GM12878 (cell line): ENCODE measurements around the gene LRWD1. TPM values are rescaled to one million over a fixed set of nuclear protein-coding genes. Genes with fewer than 3 reads are reported as not detected.

Experiments used
- CBFB ChIP-seq: IDR thresholded peaks from 2 replicates; pipeline ENCODE4 v1.6.1; 2016; ENCODE audit warnings: antibody characterized with exemption, low read depth
- CBX5 ChIP-seq: sonication (generic); IDR thresholded peaks from 2 replicates; pipeline ENCODE4 v1.6.1; 2016; ENCODE audit warnings: low read depth, moderate library complexity, mild to moderate bottlenecking, inconsistent platforms
- CREM ChIP-seq: IDR thresholded peaks from 2 replicates; pipeline ENCODE4 v1.6.1; 2014; ENCODE audit warnings: antibody characterized with exemption, low read depth
- FOXK2 ChIP-seq: fragments of 450-650 bp; IDR thresholded peaks from 2 replicates; pipeline ENCODE4 v1.6.1; 2017; ENCODE audit warnings: mild to moderate bottlenecking, moderate library complexity
- FOXM1 ChIP-seq: IDR thresholded peaks from 2 replicates; pipeline ENCODE4 v1.6.1; 2012; ENCODE audit warnings: low read depth, mild to moderate bottlenecking, inconsistent platforms, low read length, moderate library complexity
- HDGF ChIP-seq: fragments of 450-650 bp; IDR thresholded peaks from 2 replicates; pipeline ENCODE4 v1.6.1; 2016; ENCODE audit warnings: antibody characterized with exemption
- IKZF2 ChIP-seq, 2 experiments: fragments of 450-650 bp; IDR thresholded peaks; 2 replicates each; pipeline ENCODE4 v1.6.1; 2017; ENCODE audit warnings: mild to moderate bottlenecking in 2 of 2, moderate library complexity in 2 of 2
- IRF4 ChIP-seq: IDR thresholded peaks from 2 replicates; pipeline ENCODE4 v1.6.1; 2011; ENCODE audit warnings: low read depth, low read length
- JUND ChIP-seq: IDR thresholded peaks from 2 replicates; pipeline ENCODE4 v1.6.1; 2012; ENCODE audit warnings: low read depth, mild to moderate bottlenecking, low read length, improper control_type of control experiment, moderate library complexity
- LARP7 ChIP-seq: fragments of 450-650 bp; IDR thresholded peaks from 2 replicates; pipeline ENCODE4 v1.6.1; 2017; ENCODE audit warnings: mild to moderate bottlenecking
- POLR2AphosphoS2 ChIP-seq: IDR thresholded peaks from 2 replicates; pipeline ENCODE4 v1.6.1; 2011; ENCODE audit warnings: low read depth, mild to moderate bottlenecking, low read length, improper control_type of control experiment, moderate library complexity
- RCOR1 ChIP-seq: conservative IDR thresholded peaks from 2 replicates; pipeline ENCODE4 v1.6.1; 2012; ENCODE audit warnings: low read depth, low read length, improper control_type of control experiment
- SMARCA5 ChIP-seq: fragments of 450-650 bp; IDR thresholded peaks from 2 replicates; pipeline ENCODE4 v1.6.1; 2017; ENCODE audit warnings: mild to moderate bottlenecking
- SREBF2 ChIP-seq: IDR thresholded peaks from 2 replicates; pipeline ENCODE4 v1.6.1; 2012; ENCODE audit warnings: mild to moderate bottlenecking, low read length
- TCF3 ChIP-seq: IDR thresholded peaks from 2 replicates; pipeline ENCODE4 v1.6.1; 2012; ENCODE audit warnings: low read depth, mild to moderate bottlenecking, low read length, borderline replicate concordance; ENCODE audit not compliant: insufficient read depth
- YY1 ChIP-seq: IDR thresholded peaks from 2 replicates; pipeline ENCODE4 v1.6.1; 2011; ENCODE audit warnings: low read depth, mild to moderate bottlenecking, low read length
- ZNF274 ChIP-seq: IDR thresholded peaks from one replicate; pipeline ENCODE4 v1.8.0; 2011; ENCODE audit not compliant: insufficient read length, insufficient read depth
- ZNF622 ChIP-seq: fragments of 450-650 bp; IDR thresholded peaks from 2 replicates; pipeline ENCODE4 v1.6.1; 2017; ENCODE audit warnings: mild to moderate bottlenecking, inconsistent platforms
- ZSCAN29 ChIP-seq: fragments of 450-650 bp; IDR thresholded peaks from 2 replicates; pipeline ENCODE4 v1.6.1; 2017; ENCODE audit warnings: mild to moderate bottlenecking, moderate library complexity
- polyA plus RNA-seq, 11 experiments: library from polyadenylated mRNA; depleted of rRNA in 4 of 11; unstranded in 6 of 11; stranded (reverse) in 5 of 11; fragments of >200 nt; fragmentation: Nextera tagmentation in 4 of 11; fragmentation: Illumina TruSeq in 1 of 11; extraction: Ambion mirVana in 4 of 11; extraction: Trizol in 1 of 11; gene quantifications; 1 replicate in 1 of 11; 2 replicates in 10 of 11; pipeline versions ENCODE4 v1.2.1 to v1.2.3, GENCODE V29; 2011 to 2016; ENCODE audit warnings: inconsistent platforms in 2 of 11, missing spikeins in 2 of 11, low read depth in 1 of 11
- total RNA-seq, 4 experiments: library from RNA; depleted of rRNA in 3 of 4; stranded (reverse); fragments of >200 nt in 3 of 4; fragmentation: Illumina TruSeq in 1 of 4; extraction: Trizol in 1 of 4; gene quantifications; 2 replicates each; pipeline versions ENCODE4 v1.2.1 to v1.2.3, GENCODE V29; 2013 to 2021
- TF ChIP-seq, protein P1 (sequence below): fragments of 450-650 bp; IDR thresholded peaks from 2 replicates; pipeline ENCODE4 v1.6.1; 2017; ENCODE audit warnings: antibody characterized with exemption, mild to moderate bottlenecking, moderate library complexity
- TF ChIP-seq, protein P2 (sequence below): fragments of 450-650 bp; IDR thresholded peaks from 2 replicates; pipeline ENCODE4 v1.6.1; 2016; ENCODE audit warnings: mild to moderate bottlenecking
- TF ChIP-seq, protein P3 (sequence below): fragments of 450-650 bp; formaldehyde crosslinking; IDR thresholded peaks from 2 replicates; pipeline ENCODE4 v1.4.0; 2020; ENCODE audit warnings: mild to moderate bottlenecking, moderate library complexity
- TF ChIP-seq, protein P4 (sequence below): fragments of 450-650 bp; IDR thresholded peaks from 2 replicates; pipeline ENCODE4 v1.6.1; 2017; ENCODE audit warnings: mild to moderate bottlenecking

Gene LRWD1
- total and polyA plus RNA-seq, 10 of the 15 experiments (the other 5 are each of a cell fraction or from before 2014, with no cell fraction given) = 0.40 to 64.4 (median 26.1) TPM

DNA sequence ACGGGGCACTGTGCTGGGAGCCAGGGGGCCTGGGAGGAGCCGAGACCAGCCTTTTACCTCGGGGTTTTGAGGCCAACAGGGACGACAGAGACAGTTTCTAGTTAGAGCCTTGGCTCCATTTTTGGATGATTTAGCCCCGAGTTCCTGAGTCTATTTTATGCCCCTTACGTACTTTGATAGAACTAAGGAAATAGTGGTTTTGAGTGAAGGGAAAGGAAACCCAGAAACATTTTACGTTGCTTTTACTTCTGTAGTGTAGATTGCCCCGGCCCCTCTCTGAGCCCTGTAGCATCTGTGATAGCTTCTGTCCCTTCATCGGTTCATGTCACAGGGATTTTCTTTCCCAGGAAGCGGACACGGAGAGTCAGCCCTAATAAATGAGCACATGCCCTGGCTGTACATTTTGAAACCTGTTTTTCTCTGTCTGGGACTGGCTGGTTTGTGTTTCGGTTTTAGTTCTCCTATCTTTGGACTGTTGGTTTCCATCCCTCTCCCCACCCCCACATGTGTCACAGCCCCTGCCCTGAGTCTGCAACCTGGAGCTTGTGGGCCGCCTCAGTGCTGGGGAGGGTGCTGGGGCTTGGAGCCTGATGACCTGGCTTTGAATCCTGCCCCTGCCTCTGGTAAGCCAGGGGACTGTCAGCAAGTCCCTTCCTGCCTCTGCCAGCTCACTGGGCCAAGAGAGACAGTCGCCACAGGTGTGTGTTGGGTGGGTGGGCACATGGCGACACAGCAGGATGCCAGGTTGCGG is 38.3 kb upstream of the LRWD1 start (continued):
- TF ChIP-seq, protein P1, sequence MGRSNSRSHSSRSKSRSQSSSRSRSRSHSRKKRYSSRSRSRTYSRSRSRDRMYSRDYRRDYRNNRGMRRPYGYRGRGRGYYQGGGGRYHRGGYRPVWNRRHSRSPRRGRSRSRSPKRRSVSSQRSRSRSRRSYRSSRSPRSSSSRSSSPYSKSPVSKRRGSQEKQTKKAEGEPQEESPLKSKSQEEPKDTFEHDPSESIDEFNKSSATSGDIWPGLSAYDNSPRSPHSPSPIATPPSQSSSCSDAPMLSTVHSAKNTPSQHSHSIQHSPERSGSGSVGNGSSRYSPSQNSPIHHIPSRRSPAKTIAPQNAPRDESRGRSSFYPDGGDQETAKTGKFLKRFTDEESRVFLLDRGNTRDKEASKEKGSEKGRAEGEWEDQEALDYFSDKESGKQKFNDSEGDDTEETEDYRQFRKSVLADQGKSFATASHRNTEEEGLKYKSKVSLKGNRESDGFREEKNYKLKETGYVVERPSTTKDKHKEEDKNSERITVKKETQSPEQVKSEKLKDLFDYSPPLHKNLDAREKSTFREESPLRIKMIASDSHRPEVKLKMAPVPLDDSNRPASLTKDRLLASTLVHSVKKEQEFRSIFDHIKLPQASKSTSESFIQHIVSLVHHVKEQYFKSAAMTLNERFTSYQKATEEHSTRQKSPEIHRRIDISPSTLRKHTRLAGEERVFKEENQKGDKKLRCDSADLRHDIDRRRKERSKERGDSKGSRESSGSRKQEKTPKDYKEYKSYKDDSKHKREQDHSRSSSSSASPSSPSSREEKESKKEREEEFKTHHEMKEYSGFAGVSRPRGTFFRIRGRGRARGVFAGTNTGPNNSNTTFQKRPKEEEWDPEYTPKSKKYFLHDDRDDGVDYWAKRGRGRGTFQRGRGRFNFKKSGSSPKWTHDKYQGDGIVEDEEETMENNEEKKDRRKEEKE = no peak
- peak; percentile 98 for TF ChIP-seq HDGF
- no peak for TF ChIP-seq ZNF622
- no peak for TF ChIP-seq FOXK2
- TF ChIP-seq, protein P2, sequence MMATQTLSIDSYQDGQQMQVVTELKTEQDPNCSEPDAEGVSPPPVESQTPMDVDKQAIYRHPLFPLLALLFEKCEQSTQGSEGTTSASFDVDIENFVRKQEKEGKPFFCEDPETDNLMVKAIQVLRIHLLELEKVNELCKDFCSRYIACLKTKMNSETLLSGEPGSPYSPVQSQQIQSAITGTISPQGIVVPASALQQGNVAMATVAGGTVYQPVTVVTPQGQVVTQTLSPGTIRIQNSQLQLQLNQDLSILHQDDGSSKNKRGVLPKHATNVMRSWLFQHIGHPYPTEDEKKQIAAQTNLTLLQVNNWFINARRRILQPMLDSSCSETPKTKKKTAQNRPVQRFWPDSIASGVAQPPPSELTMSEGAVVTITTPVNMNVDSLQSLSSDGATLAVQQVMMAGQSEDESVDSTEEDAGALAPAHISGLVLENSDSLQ = no peak; the same call in 1 of the 2 replicates
- no peak; the same call in 1 of the 2 replicates for TF ChIP-seq POLR2AphosphoS2
- TF ChIP-seq, protein P3, sequence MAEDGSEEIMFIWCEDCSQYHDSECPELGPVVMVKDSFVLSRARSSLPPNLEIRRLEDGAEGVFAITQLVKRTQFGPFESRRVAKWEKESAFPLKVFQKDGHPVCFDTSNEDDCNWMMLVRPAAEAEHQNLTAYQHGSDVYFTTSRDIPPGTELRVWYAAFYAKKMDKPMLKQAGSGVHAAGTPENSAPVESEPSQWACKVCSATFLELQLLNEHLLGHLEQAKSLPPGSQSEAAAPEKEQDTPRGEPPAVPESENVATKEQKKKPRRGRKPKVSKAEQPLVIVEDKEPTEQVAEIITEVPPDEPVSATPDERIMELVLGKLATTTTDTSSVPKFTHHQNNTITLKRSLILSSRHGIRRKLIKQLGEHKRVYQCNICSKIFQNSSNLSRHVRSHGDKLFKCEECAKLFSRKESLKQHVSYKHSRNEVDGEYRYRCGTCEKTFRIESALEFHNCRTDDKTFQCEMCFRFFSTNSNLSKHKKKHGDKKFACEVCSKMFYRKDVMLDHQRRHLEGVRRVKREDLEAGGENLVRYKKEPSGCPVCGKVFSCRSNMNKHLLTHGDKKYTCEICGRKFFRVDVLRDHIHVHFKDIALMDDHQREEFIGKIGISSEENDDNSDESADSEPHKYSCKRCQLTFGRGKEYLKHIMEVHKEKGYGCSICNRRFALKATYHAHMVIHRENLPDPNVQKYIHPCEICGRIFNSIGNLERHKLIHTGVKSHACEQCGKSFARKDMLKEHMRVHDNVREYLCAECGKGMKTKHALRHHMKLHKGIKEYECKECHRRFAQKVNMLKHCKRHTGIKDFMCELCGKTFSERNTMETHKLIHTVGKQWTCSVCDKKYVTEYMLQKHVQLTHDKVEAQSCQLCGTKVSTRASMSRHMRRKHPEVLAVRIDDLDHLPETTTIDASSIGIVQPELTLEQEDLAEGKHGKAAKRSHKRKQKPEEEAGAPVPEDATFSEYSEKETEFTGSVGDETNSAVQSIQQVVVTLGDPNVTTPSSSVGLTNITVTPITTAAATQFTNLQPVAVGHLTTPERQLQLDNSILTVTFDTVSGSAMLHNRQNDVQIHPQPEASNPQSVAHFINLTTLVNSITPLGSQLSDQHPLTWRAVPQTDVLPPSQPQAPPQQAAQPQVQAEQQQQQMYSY (CRISPR knock-in tag) = no peak
- peak; percentile 91 to 94 for TF ChIP-seq IKZF2 (IDR thresholded peaks at IDR 0.05)
- TF ChIP-seq ZSCAN29 = no peak
- TF ChIP-seq, protein P4, sequence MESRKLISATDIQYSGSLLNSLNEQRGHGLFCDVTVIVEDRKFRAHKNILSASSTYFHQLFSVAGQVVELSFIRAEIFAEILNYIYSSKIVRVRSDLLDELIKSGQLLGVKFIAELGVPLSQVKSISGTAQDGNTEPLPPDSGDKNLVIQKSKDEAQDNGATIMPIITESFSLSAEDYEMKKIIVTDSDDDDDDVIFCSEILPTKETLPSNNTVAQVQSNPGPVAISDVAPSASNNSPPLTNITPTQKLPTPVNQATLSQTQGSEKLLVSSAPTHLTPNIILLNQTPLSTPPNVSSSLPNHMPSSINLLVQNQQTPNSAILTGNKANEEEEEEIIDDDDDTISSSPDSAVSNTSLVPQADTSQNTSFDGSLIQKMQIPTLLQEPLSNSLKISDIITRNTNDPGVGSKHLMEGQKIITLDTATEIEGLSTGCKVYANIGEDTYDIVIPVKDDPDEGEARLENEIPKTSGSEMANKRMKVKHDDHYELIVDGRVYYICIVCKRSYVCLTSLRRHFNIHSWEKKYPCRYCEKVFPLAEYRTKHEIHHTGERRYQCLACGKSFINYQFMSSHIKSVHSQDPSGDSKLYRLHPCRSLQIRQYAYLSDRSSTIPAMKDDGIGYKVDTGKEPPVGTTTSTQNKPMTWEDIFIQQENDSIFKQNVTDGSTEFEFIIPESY = no peak
- TF ChIP-seq RCOR1 = no peak; the same call in 1 of the 2 replicates
- TF ChIP-seq ZNF274 = no peak
- no peak for TF ChIP-seq JUND
- TF ChIP-seq YY1 = 0 out of 2 replicates have a peak, but pooled peaks have one; percentile 40
- TF ChIP-seq CBX5 = no peak
- no peak for TF ChIP-seq FOXM1
- peak; percentile 93 for TF ChIP-seq SMARCA5
- TF ChIP-seq CREM = peak; percentile 75; the same call in 1 of the 2 replicates
- TF ChIP-seq SREBF2 = no peak
- 0 out of 2 replicates have a peak, but pooled peaks have one; percentile 32 for TF ChIP-seq TCF3
- TF ChIP-seq IRF4 = peak; percentile 82
- no peak; the same call in 1 of the 2 replicates for TF ChIP-seq LARP7
- TF ChIP-seq CBFB = peak; percentile 75
